GM13976 (cell line): ENCODE measurements around the gene MICALL1.
"Not testable (repeated sequence)": the region's sequence is repeated elsewhere in the genome, so short reads cannot be mapped to it uniquely, and the experiment has no call there.

Experiments used
- DNase-seq: peaks from one replicate; pipeline ENCODE4 v3.0.0; 2012; ENCODE audit warnings: low spot score
- CTCF ChIP-seq: IDR thresholded peaks from 2 replicates; pipeline ENCODE4 v1.5.1; 2012; ENCODE audit warnings: borderline replicate concordance, mild to moderate bottlenecking; ENCODE audit not compliant: insufficient read depth; ENCODE audit errors: extremely low read depth, missing control alignments, control extremely low read depth
- in situ Hi-C: fragments of 300-500 bp; cut with MboI; formaldehyde crosslinking; loops from one replicate; pipeline ENCODE4 v1.12.0; 2022; ENCODE audit warnings: low sequenced_read_pairs, mixed read lengths, inconsistent platforms; ENCODE audit not compliant: unreplicated experiment

MICALL1 gene

GRCh38 chr22:37951305-37951704, 45.2 kb downstream of the MICALL1 start:
- DNase-seq, result no peak
- in situ Hi-C loops, result no loop called here
- no peak for TF ChIP-seq CTCF

DNA sequence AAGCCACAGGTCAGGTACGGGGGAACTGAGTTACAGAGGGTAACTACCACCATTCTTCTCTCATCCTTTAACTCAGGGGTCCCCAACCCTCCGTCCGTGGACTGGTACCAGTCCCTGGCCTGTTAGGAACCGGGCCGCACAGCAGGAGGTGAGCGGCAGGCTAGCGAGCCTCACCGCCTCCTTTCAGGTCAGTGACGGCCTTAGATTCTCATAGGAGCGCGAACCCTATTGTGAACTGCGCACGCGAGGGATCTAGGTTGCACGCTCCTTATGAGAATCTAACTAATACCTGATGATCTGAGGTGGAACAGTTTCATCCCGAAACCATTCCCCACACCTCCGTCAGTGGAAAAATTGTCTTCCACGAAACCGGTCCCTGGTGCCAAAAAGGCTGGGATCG, 46.5 kb downstream of the MICALL1 start:
- in situ Hi-C loops, DNase-seq: not testable (repeated sequence)

DNA sequence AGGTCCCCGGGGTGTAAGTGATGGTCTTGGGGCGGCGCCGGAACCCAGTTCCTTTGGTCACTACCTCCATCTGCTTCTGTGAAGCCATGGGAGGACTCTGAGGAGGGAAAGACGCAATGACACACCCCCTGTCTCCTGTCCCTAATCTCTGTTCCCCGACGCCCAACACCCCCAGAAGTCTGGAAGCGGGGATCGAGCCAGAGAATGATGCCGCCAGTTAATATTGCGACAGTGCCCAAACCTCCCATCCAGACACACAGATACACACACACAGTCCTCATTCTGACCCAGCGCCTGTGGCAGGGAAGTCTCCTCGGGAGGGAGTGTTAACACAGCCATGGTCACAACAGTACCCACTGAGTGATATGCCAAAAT, 47.0 kb downstream of the MICALL1 start:
- TF ChIP-seq CTCF, result no peak
- no peak for DNase-seq
- in situ Hi-C loops, result no loop called here

DNA sequence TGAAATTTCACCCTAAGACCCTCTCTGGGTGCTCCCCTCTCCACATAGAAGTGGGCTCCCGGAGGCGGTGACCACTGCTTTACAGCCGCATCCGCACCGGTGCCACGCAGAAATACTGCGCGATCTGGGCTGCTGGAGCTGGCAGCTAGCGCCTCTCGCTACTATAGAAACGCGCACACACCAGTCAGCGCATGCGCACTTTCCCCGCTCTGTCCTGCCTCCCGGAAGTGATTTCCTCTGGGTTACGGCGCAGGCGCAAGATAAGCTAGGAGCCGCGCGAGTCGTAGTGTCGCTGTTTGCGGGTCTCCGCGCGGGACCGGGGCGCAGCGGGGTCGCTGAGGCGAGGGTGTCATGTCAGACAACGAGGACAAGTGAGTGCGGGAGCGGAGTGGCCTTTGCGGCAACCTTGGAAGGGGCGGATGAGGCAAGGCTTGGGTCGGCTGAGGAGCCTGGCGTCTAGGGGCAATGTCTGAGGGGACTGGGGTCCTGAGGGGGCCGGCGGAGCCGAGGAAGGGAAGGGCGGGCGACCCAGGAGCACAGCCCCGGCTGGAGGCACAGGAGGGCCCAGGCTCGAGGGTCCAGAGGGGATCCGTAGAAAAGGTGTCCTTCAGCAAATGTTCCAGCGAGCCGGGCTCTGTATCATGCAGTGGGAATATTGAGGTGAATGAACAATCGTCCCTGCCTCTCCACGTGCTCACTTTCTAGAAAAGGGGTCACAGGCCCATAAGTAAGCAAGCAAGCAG, 47.5 kb downstream of the MICALL1 start, which contains the start of the genes C22orf23 and POLR2F:
Gene C22orf23, minus strand, starts transcription at position 165 of the 743 bp plus-strand sequence. CDS start 452 bp downstream, outside the sequence.
Gene POLR2F, plus strand, starts transcription at position 263 of the 743 bp plus-strand sequence. Its CDS starts 89 bp downstream, at position 352.
- peak; percentile 1 for TF ChIP-seq CTCF
- in situ Hi-C loops, result no loop called here
- peak; percentile 100 for DNase-seq

GRCh38 chr22:37954686-37955085, 48.6 kb downstream of the MICALL1 start:
- in situ Hi-C loops, result no loop called here
- DNase-seq, result no peak
- TF ChIP-seq CTCF, result no peak

- in situ Hi-C loops, DNase-seq: not testable (repeated sequence)
Measured at GRCh38 chr22:37955825-37956397, 49.8 kb downstream of the MICALL1 start.

GRCh38 chr22:37957232-37957631, 51.1 kb downstream of the MICALL1 start:
- no peak for TF ChIP-seq CTCF
- in situ Hi-C loops, result no loop called here
- DNase-seq, result no peak
